IPS DF 19.7 (cell line): ENCODE data around the gene LMO7.
"Not testable (repeated sequence)": the region's sequence is repeated elsewhere in the genome, so short reads cannot be mapped to it uniquely, and the experiment has no call there.

Experiments
- DNase-seq: peaks from one replicate; pipeline ENCODE4 v3.0.0-alpha.2; 2013; ENCODE audit warnings: low read depth, low spot score

The LMO7 gene

DNA sequence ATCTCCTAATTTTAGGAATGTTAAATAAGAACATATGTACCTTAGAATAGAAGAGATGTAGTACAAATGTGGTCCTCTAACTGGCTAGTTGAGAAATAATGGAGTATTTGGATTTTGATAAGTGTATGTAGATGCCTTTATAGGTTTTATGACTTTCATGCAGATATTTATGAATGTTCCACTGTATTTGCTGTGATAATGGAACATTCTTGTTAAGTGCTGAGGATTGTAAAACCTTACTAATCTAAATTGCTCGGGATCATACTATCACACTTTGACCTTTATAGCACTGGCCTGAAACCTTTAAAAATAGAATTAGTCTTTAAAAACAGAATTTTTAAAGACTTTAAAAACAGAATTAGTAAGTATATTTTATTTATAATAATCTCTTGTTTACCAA, 135.1 kb downstream of the LMO7 start:
- DNase-seq = no peak

DNA sequence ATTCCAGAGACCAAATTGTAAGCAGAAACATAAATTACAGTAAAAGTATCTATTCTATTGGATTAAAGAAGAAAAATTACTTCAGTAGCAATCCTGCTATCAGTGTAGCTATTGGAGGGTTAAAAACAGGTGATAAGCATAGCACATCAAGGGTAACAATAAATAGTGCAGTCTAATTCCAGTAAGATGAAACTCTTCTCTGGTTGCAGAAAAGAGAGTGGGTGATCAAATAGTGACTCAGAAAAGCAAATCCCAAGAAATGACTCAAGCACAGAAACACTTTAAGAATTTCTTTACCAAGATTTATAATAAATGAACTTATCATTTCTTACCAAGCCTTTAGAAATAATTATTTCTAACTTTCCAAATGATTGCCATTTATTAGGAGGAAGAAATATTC, 135.7 kb downstream of the LMO7 start:
- DNase-seq = no peak

DNA sequence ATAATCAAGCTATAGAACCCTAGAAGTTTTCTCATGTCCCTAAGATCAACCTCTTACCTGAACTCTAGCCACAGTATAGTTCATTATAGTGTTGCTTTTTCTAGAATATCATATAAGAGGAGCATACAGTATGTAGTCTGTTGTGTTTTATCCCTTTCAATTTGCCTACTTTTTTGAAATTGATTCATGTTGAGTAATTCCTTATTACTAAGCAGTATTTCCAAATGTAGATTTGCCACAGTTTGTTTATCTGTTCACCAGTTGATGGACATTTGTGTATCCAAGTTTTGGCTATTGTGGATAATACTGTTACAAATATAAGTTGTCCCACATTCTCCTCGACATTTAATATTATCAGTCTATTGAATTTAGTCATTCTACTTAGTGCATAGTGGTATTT, 138.0 kb downstream of the LMO7 start:
- no peak for DNase-seq

DNA sequence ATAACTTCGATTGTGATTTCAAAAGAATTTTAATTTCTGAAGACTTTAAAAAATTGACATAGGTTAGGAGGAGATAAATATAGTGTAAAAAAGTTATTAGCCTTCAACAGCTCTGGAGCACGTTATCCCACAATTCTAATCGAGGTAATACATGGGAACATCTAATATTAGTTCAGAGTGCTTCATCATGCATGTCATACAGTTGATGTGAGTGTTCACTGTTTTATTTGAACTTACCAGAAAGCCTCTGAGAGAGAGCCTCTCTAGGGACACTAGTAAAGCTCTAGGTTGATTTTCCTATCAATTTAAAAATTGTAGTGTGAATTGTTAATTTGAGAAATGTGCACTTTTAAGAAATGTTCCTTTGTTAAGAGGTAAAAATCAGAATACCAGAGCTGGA, 140.4 kb downstream of the LMO7 start:
- DNase-seq = no peak

DNA sequence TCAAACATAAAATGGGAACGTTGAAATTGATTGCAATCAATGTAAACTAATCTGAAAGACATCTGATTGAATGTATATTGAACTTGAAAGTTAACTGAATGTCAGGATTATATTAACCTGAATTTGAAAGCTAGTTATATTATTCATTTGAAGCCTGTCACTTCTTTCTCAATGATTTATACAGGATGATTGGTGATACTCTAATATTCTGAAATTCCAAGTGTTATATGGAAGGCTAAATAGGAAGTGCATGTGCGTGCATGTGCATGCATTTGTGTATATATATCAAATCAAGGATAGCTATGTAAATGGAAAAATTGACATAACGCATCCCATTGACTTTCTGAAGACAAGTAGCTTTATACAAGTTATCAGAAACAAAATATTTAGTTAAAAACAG, 143.3 kb downstream of the LMO7 start:
- DNase-seq = no peak

DNA sequence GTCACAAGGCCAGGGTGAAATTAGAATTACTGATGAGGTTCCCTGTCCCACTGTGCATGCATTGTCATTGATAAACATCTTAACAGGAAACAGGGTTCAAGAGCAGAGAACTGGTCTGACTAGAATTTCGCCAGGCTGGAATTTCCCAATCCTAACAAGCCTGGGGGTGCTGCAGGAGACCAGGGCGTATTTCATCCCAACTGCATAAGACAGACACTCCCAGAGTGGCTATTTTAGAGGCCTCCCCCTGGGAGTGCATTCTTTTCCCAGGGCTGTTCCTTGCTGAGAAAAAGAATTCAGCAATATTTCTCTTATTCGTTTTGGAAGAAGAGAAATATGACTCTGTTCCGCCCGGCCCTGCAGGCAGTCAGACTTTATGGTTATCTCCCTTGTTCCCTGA, 144.0 kb downstream of the LMO7 start:
- not testable (repeated sequence) for DNase-seq

DNA sequence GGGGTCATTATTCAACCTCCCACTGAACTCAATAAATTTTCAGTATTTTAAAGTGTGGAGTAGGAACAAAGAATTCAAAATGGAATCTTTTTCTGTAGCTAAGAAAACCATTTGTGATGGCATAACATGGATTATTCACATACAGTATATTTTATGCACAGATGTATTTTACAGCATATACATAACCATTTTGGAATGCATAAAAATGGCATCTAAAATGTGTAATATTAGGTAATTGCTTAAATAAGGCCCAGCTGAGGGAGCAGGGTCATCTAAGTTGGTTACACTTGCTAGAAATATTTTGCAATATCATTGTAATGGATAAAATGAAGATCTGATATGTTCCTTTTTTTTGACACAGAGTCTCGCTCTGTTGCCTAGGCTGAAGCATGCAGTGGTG, 146.9 kb downstream of the LMO7 start:
- DNase-seq = no peak

DNA sequence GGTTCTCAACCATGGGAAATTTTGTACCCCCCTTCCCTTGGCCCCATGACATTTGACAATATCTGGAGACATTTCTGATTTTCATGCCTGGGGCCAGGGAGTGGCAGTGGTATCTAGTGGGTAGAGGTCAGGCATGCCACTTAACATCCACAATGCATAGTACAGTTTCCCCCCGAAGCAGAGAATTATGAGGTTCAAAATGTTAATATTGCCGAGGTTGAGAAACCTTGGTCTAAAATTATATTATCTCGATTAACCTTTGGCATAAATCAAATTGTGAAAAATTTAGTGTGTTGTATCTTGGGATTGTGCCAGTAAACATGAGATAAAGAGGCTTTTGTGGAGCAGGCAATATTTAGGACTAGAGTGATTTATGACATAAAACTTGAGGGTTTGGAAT, 147.9 kb downstream of the LMO7 start:
- no peak for DNase-seq

DNA sequence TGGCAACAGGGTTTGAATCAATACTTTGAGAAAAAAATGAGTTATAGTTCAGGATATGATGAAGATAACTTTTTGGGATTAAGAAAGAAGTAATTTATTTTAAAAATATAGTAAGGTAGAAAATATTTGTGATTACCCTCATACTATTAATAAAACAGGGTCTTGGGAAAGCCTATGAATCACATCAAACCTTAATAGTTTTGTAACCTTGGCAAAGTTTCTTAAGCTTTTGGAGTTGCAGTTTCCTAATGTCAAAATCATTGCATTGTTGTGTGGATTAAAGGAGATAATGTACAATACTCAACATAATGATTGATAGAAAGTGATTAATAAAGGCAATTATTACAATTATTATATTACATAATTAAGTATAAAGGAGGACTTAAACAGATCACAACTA, 149.0 kb downstream of the LMO7 start:
- DNase-seq = no peak

DNA sequence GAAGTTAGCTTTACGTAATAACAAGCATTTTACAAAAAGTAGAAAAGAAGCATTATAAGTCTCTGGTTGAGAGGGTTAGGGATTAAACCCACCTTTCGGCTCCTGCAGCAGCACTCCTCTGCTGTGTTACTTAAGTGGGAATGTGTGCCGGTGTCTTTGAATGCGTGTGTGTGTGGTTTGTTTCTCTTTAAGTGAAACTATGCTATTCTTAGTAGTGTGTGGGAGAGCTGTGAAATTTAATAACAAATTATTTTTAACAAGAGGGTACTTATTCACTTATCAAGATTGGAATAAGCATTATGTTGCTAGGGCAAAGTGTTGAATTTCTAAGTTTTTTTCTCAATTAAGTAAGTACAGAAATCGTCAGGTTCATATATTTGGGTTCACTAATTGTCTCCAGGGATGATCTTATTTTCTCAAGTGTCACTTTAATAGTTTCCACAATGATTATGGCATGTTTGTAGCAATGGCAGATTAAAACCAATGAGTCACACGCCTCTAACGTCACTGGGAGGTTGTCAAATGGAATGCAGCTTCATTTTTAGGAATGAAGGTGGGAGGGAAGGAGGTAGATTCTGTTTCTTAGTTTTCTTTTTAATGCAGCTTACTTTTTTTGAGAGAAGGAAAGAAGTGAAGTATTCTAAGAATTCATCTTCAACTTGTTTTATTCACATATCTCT, 151.3 kb downstream of the LMO7 start:
- no peak for DNase-seq

DNA sequence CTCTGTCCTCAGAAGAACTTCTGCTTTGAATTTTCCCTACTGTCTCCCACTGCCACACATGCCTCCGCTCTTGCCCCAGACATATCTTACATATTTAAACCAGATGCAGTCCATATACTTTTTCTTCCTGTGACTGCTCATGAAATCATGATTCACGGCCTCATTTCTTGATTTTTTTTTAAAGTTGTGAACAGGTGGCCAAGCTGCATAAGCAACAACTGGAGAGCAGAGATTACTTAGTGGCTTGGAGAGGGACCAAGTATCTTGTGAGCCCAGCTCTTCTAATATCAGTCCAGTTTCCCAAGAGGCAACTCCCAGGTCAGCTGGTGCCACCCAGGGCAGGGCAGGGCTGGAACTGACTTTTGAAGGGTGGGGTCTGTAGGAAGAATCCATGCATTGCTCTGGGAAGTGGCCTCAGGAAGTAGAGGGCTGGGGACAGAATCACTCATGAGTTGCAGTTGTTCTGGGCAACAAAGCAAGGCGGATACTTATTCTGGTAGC, 152.4 kb downstream of the LMO7 start:
- DNase-seq = no peak

DNA sequence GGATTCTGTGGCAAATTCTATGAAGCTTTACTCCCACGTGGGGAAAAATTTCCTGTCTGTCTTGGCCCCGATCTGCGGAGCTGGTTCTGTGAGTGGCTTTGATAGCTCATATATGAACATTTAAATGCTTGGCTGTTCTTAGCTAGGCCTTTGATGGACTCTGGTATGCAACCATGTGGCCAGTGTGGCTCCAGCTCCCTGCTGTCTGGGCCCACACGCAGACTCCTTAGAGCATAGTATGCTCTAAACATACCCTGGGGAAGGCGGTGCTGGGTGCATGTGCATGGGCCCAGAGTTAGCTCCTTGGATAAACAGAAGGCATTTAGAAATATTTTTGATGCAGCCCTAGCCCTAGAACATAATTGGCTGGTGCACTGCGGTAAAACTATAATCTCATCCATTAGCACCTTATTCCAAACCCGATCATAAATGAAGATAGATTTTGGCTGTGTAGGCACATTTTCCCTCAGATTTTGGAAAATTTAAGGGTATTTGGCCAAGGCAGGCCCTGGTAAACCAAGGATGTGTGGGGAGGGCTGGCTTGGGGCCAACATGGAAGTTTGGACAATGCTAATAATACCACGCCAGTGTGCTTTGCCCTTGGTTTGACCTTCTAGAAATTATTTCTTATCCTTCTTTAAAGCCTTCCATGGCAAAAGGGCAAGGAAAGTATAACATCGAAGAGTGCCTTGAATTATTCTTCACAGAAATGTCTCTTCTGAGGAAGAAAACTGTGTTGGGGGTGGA, 153.5 kb downstream of the LMO7 start:
- DNase-seq = no peak

DNA sequence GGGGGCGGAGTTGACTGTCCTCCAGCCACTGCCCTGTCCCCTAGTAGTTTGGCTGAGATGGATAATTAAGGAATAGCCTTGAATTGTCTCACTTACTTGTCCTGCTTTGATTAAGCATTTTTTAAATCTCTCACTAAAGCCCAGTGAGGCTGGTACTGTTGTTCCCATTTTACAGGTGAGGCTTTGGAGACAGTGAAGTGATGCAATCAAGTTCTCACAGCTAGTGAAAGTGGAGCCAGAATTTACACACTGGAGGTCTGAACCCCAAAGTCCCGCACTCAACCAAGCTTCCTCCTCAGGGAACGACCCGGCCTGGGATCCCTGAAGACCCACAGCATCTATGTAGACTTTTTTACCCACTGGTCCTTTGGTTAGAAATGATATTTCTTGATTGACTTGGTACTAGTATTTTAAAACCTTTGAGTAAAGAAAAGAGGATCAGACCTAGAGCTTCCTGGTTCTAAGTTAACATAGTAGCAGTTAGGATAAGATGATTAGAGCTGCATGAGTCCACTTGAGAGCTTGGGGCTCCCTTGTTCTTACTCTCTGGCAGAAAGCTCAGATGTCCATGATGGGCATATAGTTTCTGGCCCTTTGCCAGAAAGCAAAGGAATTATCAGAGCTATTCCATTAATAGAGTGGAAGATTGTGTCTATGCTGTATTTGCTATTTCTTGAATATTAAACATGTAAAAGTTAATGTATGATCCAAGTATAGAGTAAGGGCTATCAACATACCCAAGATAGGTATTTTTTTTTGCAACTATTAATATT, 154.3 kb downstream of the LMO7 start:
- no peak for DNase-seq

DNA sequence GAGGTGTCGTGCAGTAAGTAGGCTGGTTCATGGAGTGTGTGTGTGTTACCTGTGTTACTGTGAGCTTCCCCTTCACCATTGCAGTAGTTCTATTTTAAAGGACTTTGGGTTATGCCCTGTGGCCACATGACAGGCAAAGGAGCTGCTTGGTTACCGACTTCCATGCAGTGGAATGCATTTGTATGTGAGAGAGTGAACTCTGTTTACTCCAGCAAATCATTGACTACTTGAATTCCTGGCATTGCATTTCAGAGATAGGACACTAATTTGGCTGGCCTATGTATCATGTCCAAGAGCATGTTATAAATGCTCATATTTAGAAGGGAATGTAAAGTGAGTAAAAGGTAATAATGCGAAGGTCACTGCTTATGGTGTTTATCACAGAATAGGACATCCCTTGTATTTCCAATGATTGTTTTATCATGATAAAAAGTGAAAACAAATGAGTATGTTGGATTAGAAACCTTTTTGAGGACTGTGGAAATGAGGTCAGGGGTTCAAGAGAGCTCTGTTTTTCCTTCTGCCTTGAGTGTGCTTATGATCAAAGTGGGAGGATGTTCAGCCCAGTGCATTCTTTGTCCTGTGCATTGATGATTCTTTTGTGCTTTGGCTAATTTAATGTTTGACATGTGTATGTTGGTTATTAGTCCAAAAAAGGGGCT, 156.5 kb downstream of the LMO7 start:
- no peak for DNase-seq

DNA sequence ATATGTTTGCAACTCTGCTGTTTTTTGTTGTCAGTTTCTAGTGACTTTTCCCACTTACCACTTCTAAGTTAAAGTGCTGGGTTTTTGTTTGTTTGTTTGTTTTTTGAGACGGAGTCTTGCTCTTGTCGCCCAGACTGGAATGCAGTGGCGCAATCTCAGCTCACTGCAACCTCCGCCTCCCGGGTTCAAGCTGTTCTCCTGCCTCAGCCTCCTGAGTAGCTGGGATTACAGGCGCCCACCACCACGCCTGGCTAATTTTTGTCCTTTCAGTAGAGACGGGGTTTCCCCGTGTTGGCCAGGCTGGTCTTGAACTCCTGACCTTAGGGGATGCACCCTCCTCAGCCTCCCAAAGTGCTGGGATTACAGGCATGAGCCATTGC, 157.0 kb downstream of the LMO7 start:
- not testable (repeated sequence) for DNase-seq

DNA sequence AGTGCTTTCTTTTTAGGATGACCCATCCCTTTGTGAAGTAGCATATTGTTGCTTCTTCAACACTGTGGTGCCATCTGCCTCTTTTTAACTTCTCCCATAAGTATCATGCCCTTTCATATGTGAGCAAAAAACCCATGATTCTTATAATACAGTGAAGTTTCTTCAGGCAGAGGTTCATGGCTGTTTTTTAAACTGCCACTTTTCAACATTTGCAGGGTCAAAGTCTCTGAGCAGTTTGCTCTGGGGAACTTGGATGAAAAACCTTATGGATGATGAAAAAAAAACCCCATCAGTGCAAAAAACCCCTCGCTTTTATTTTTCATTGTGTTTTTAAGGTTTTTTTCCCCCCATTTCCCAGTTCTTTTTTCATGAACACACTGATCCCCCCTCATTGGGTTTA, 158.5 kb downstream of the LMO7 start:
- no peak for DNase-seq

DNA sequence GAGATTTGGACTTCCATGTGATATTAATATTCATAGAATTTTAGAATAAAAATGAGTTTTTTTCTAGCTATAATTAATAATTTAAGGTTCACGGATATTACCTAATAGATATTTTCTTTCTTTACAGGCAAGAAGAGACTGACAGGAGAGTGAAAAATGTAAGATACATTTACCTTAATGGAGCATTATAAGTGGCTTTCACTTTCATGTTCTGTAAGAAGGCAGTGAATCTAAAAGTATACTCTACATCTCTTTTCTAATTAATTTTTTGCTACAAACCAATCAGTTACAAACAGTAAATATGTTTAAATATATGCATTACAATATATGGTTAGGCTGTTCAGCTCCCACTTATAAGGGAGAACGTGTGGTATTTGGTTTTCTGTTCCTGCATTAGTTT, 159.1 kb downstream of the LMO7 start:
- DNase-seq = no peak

DNA sequence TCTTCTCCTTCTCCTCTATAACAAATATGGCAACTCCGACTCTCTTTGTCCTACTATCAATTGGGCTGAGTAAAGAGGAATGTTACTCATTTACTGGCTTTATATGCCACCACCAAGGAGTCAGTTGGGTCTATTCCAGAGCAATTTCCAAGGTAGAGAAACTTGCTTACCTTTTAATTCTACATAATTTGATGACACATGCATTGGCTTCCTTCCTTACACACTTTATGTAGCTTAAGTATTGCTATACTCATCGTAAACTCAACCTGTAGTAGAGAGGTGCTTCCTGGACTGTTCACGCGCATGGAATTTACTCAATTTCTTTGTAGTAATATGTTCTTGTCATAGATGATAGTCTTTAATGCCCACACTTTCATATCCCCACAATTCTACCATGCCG, 160.7 kb downstream of the LMO7 start:
- no peak for DNase-seq

DNA sequence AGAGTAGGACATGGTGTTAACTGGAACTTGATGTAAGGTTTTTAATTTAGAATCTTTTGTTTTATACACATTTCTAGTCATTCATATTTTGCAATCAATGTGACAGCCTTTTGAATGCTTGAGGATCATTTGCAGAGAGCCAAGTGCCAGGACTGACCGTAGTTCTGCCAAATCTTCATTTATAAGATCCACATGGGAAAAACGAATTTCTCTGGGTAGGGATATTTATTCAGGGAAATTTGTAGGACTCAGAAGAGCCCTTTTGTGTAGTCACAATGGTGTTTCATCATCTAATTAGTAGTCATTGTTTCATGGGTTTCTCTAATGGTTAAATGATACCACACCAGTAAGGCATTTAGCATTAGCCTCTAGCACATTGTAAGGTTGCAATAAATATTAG, 161.1 kb downstream of the LMO7 start:
- DNase-seq = no peak

DNA sequence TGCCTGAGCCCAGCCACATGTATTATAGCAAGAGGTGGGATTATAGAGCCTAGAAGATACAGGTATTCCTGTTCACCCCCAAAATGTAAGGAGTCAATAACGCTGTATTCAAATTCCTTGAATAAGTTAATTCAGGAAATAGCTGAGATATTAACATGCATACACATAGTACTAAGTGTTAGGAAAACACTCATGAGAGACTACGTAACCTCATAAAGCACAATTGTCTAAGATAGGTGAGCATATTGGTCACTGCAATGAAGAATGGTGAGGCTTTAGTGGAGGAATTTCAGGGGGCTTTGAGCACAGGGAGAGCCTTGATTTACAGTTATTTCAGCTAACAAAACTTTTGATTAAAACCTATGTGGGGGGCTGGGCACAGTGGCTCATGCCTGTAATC, 161.6 kb downstream of the LMO7 start:
- no peak for DNase-seq

DNA sequence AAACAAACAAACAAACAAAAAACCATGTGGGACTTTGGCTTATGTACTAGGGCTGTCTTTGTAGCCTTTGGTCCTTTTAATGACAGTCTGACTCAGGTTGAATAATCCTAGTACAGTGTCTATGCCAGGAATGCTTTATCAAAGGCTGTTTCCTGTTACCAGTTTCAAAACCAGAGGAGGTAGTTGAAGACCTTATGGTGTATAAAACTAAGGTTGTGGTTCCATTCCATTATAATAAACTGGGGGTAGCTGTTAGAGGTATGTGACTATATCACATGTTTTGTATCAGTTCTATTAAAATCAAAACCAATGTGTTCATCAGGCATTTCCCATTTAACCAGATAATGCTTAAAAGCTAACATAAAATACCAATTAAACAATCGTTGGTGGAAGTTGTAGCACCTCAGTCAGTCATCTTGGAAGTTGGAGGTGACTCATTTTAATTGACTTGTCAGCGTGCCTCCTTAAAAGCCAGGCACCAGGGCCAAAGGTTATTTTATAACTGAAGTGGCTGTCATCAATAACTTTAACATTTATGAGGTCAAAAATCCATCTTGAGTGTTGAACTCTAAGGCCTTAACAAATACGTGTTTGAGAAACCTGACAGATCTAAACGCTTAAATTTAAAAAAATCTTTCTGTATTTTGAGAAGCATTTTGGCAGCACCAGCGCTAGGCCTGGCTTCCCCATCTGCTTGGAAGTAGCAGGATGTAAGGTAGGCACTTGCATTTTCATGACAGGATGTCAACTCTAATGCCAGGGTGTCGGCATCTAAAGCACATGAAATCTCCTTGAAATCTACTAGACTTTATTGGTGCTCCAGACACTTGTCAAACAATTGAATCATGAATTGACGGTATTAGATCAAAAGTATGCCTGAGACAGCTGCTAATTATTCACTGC, 162.5 kb downstream of the LMO7 start:
- DNase-seq = no peak
